ENCODE results near the gene DEXI. TPM values are rescaled to one million over a fixed set of nuclear protein-coding genes. Genes with fewer than 3 reads are reported as not detected.

The DEXI gene
- total and polyA plus RNA-seq, 9 of the 15 experiments (the other 6 are each of a cell fraction or from before 2014, with no cell fraction given), result 2.9 to 40.1 (median 22.0) TPM

GRCh38 chr16:10927497-10928112 lies 14.7 kb downstream of the DEXI start:
- DNase-seq (ENCODE audit: extremely low read depth in 1 of 4, low spot score in 3 of 4) (no peak), ATAC-seq (no peak), FAIRE-seq (no peak)
- H3K4me1 ChIP-seq (replicated peaks in 1 of 2; ENCODE audit: control insufficient read depth in 2 of 2, insufficient read depth in 2 of 2, low read length in 2 of 2), result peaks cover 0 to 4% of the 10 kb centered on the region in 2 experiments; a peak in 1 of 5 replicates
- H3K4me2 ChIP-seq (ENCODE audit: insufficient read depth, low read length), result no peak overlapping the region
- TF ChIP-seq RNF219 (CRISPR knock-in tag; IDR thresholded peaks at IDR 0.05) (no peak), MEF2A (IDR thresholded peaks at IDR 0.05; ENCODE audit: control insufficient read depth, low read depth, low read length) (no peak), ZNF124 (CRISPR knock-in tag; IDR thresholded peaks at IDR 0.05) (no peak), GATAD2B (IDR thresholded peaks at IDR 0.05; ENCODE audit: borderline replicate concordance) (no peak), HDAC3 (IDR thresholded peaks at IDR 0.05; ENCODE audit: borderline replicate concordance, partially characterized antibody) (no peak), CBX1 (IDR thresholded peaks at IDR 0.05; ENCODE audit: low read depth) (no peak), PURB (CRISPR knock-in tag; IDR thresholded peaks at IDR 0.05; ENCODE audit: low read depth) (no peak), FUS (optimal IDR thresholded peaks at IDR 0.05; ENCODE audit: low read depth, low read length) (no peak)
- H3K79me2 ChIP-seq (ENCODE audit: control insufficient read depth, insufficient read depth, low read length), result no peaks in the 10 kb centered on the region
- intact Hi-C loops (cut with micrococcal nuclease) (no loop called here), in situ Hi-C loops (cut with MboI) (no loop called here)
- H3K4me3 ChIP-seq, result no peak overlapping the region
- no peaks in the 10 kb centered on the region for H3K9me3 ChIP-seq (replicated peaks; ENCODE audit: control insufficient read depth, insufficient read depth, low read depth, low read length)
- no peaks in the 10 kb centered on the region for H3K9me1 ChIP-seq (ENCODE audit: control insufficient read depth, insufficient read depth, low read length)
- H2AFZ ChIP-seq (ENCODE audit: low read depth, low read length), result no peak overlapping the region
- peaks cover 29% of the 10 kb centered on the region; the same call in 2 of the 3 replicates for H3K36me3 ChIP-seq (ENCODE audit: control insufficient read depth, insufficient read depth, low read length)
- ChIA-PET POLR2A (interaction anchor here (0.6 to 1.1 kb wide), 3 partner anchors 9 to 328 kb away, joined by 3 read pairs; partner anchors contain the start of gene SOCS1), CTCF (ENCODE audit: low intra/inter-chr PET ratio) (no interaction called here)
- H3K9ac ChIP-seq (ENCODE audit: insufficient read depth in 1 of 2, low read depth in 2 of 2, low read length in 2 of 2), result no peak overlapping the region
- 90% methylated on average over 11 of the region's 11 CpGs for WGBS (ENCODE audit: insufficient coverage, low coverage, missing lambda C conversion rate)
- H3K27me3 ChIP-seq (ENCODE audit: control insufficient read depth in 2 of 2, insufficient read depth in 2 of 2, low read length in 2 of 2), result no peaks in the 10 kb centered on the region
- no peak overlapping the region for H3K27ac ChIP-seq (ENCODE audit: extremely low read depth, low read depth, low read length)
- H4K20me1 ChIP-seq (replicated peaks; ENCODE audit: control insufficient read depth, insufficient read depth, low read length), result no peaks in the 10 kb centered on the region; the same call in 1 of the 2 replicates
- BruUV-seq (replicated peaks), result no TSS peak

Measured in K562 (cell line).